Activated naive CD4-positive, alpha-beta T cell treated with anti-CD3 and anti-CD28 coated beads for 36 hours (primary cell): Measurements from ENCODE around the gene ALDH1L1. TPM values are rescaled to one million over a fixed set of nuclear protein-coding genes. Genes with fewer than 3 reads are reported as not detected.

ENCODE experiments used
- CTCF ChIA-PET: fragments of 350-600 bp; sonication (Branson Sonifier 250); formaldehyde crosslinking; loops from one replicate; lab custom pipeline; 2021; ENCODE audit warnings: antibody characterized with exemption; lab: Charles Lee
- DNase-seq: peaks from one replicate; pipeline ENCODE4 v3.0.0-alpha.2; 2020
- H3K27ac Mint-ChIP-seq: one replicate; pipeline ENCODE4 v1.8.0; 2021; ENCODE audit warnings: mild to moderate bottlenecking, mixed read lengths
- H3K27me3 Mint-ChIP-seq: one replicate; pipeline ENCODE4 v1.8.0; 2021; ENCODE audit warnings: low read depth, mixed read lengths
- H3K36me3 Mint-ChIP-seq: one replicate; pipeline ENCODE4 v1.8.0; 2021; ENCODE audit warnings: low read depth, mixed read lengths
- H3K4me1 Mint-ChIP-seq: one replicate; pipeline ENCODE4 v1.8.0; 2021; ENCODE audit warnings: low read depth, mixed read lengths
- H3K4me3 Mint-ChIP-seq: one replicate; pipeline ENCODE4 v1.8.0; 2021; ENCODE audit warnings: mild to moderate bottlenecking, moderate library complexity, mixed read lengths
- H3K9me3 Mint-ChIP-seq: one replicate; pipeline ENCODE4 v1.8.0; 2021; ENCODE audit warnings: mixed read lengths
- intact Hi-C: fragments of 100-400 bp; cut with micrococcal nuclease; formaldehyde crosslinking; loops from one replicate; pipeline ENCODE4 v1.15.1; 2023
- total RNA-seq, 2 experiments: library from RNA; stranded (reverse); gene quantifications; one replicate each; pipeline ENCODE4 v1.2.3, GENCODE V29; 2021

The ALDH1L1 gene
- total RNA-seq, 2 experiments from 2014 or later = not detected

- CTCF ChIA-PET = no interaction called here
- H3K4me1 Mint-ChIP-seq = peaks cover under 1% of the 10 kb centered on the region
- DNase-seq = no peak
- peaks cover 35% of the 10 kb centered on the region for H3K27me3 Mint-ChIP-seq
- no peaks in the 10 kb centered on the region for H3K9me3 Mint-ChIP-seq
- intact Hi-C loops = no loop called here
- no peak overlapping the region for H3K27ac Mint-ChIP-seq
- no peak overlapping the region for H3K4me3 Mint-ChIP-seq
- no peaks in the 10 kb centered on the region for H3K36me3 Mint-ChIP-seq
Measured at GRCh38 chr3:126207166-126207565, 26.8 kb upstream of the ALDH1L1 start.

GRCh38 chr3:126205717-126206655, 25.6 kb upstream of the ALDH1L1 start:
- Mint-ChIP-seq H3K27me3 (peaks cover 25% of the 10 kb centered on the region), H3K36me3 (no peaks in the 10 kb centered on the region), H3K4me1 (no peaks in the 10 kb centered on the region), H3K27ac (no peak overlapping the region), H3K4me3 (no peak overlapping the region), H3K9me3 (no peaks in the 10 kb centered on the region)
- intact Hi-C loops = no loop called here
- CTCF ChIA-PET = interaction anchor here (0.9 kb wide), 1 partner anchor 9 kb away, joined by 3 read pairs; no protein-coding TSS in a partner anchor
- DNase-seq = no peak

GRCh38 chr3:126202680-126203079, 22.3 kb upstream of the ALDH1L1 start:
- Mint-ChIP-seq H3K27ac (no peak overlapping the region), H3K36me3 (no peaks in the 10 kb centered on the region), H3K27me3 (peaks cover 9% of the 10 kb centered on the region), H3K4me1 (no peaks in the 10 kb centered on the region), H3K4me3 (no peak overlapping the region), H3K9me3 (no peaks in the 10 kb centered on the region)
- no peak for DNase-seq
- intact Hi-C loops = no loop called here
- CTCF ChIA-PET = interaction anchor here (0.6 kb wide), 1 partner anchor 1504 kb away, joined by 3 read pairs; no protein-coding TSS in a partner anchor

DNA sequence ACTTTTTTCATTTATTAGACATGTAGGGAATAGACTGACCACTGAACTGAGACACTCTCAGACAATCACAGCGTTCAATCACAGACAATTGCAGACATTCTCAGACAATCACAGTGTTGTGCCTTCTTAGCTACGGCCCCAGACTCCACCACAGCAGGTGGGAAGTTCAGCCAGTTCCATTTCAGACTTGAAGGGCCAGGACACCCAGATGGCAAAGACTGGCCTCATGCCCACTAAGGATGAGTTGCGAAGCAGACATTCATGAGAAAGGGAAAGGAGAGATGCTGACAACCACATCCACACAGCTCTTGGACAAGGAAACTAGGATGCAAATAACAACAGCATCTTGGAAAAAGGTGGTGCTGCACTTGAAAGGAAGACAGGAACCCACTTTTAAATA, 21.9 kb upstream of the ALDH1L1 start:
- no peaks in the 10 kb centered on the region for H3K36me3 Mint-ChIP-seq
- no peak overlapping the region for H3K27ac Mint-ChIP-seq
- no peak for DNase-seq
- H3K9me3 Mint-ChIP-seq = no peaks in the 10 kb centered on the region
- H3K27me3 Mint-ChIP-seq = peaks cover 10% of the 10 kb centered on the region
- no peaks in the 10 kb centered on the region for H3K4me1 Mint-ChIP-seq
- intact Hi-C loops = no loop called here
- CTCF ChIA-PET = no interaction called here
- H3K4me3 Mint-ChIP-seq = no peak overlapping the region

DNA sequence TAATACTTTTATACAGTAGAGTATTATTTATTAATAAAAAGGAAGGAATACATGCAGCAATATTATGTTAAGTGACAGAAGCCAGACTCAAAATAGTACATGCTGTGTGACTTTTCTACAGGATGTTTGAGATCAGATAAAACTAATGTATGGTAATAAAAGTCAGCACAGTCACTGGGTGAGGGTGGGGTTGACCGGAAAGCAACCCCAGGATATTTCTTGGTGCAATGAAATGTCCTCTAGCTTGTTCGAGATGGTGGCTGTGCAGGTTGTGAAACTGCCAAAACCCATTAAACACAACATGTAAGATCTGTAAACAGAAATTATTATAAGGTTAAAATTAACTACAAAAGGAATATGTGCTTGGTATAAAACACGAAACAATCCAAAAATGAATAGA, 20.8 kb upstream of the ALDH1L1 start:
- Mint-ChIP-seq H3K9me3 (no peaks in the 10 kb centered on the region), H3K4me1 (no peaks in the 10 kb centered on the region), H3K27ac (no peak overlapping the region), H3K4me3 (no peak overlapping the region), H3K36me3 (no peaks in the 10 kb centered on the region), H3K27me3 (peaks cover 13% of the 10 kb centered on the region)
- DNase-seq = no peak
- CTCF ChIA-PET = no interaction called here
- intact Hi-C loops = no loop called here

GRCh38 chr3:126200534-126200933, 20.1 kb upstream of the ALDH1L1 start:
- peaks cover 10% of the 10 kb centered on the region for H3K27me3 Mint-ChIP-seq
- H3K36me3 Mint-ChIP-seq = no peaks in the 10 kb centered on the region
- no peaks in the 10 kb centered on the region for H3K4me1 Mint-ChIP-seq
- DNase-seq = no peak
- no peak overlapping the region for H3K27ac Mint-ChIP-seq
- H3K9me3 Mint-ChIP-seq = peaks cover 1% of the 10 kb centered on the region
- no peak overlapping the region for H3K4me3 Mint-ChIP-seq
- intact Hi-C loops = no loop called here
- CTCF ChIA-PET = interaction anchor here (0.9 to 4.5 kb wide), 3 partner anchors 46 to 67 kb away, joined by 3 to 37 read pairs (median 3); no protein-coding TSS in a partner anchor

DNA sequence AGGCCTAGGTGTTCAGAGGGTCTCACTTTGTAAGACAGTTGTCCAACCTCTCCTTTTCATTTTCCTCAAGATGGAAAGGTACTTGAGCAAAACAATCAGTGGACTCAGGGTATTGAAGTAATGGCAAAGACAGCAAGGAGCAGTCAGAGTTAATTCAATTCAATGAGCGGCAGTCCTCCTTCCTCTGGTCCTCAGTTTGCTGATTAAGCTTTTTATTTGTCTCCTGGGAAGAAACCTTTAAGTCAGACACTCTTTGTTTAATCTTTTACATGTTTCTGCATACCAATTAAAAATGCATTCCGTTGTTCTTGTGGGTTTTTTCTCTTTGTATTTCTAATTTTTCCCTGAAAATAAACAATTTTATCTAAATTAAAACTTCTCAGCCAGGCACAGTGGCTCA, 18.9 kb upstream of the ALDH1L1 start:
- no peak for DNase-seq
- intact Hi-C loops = no loop called here
- CTCF ChIA-PET = interaction anchor here (0.8 to 4.5 kb wide), 9 partner anchors 9 to 270 kb away, joined by 3 to 37 read pairs (median 3); no protein-coding TSS in a partner anchor
- Mint-ChIP-seq H3K36me3 (peaks cover 3% of the 10 kb centered on the region), H3K4me3 (no peak overlapping the region), H3K4me1 (no peaks in the 10 kb centered on the region), H3K9me3 (peaks cover 8% of the 10 kb centered on the region), H3K27me3 (peaks cover 10% of the 10 kb centered on the region), H3K27ac (no peak overlapping the region)

DNA sequence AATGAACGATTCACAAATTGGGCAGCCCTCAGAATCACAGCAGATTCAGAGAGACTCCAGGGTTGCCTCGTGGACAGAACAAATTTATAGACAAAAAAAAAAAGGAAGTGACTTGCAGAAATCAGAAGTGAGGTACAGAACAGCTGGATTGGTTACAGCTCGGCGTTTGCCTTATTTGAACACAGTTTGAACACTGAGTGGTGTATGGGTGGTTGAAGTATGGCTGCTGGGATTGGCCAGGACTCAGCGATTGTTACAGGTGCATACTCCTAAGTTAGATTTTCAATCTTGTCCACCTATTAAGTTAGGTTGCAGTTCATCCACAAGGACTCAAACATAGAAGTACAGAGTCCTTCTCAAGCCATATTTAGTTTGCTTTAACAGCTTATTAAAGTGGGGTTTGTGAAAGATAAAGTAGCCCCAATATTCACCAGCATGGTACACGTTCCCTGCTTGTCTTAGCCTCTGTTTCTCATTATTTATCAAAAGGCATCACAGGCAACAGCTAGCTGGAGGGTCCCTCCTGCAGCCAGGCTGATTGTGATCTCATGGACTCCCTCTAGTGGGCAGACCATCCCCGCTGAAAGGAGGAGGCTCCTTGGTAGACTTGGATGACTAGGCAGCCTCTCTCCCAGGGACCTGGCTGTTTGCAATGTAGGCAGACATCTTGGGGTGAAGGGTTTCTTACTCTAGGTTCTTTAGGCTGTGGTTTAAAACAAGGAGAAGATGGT, 17.6 kb upstream of the ALDH1L1 start:
- intact Hi-C loops = loop anchor here (1.0 kb wide), 3 partner anchors 64 to 269 kb away; no protein-coding TSS in a partner anchor
- peaks cover 8% of the 10 kb centered on the region for H3K9me3 Mint-ChIP-seq
- peaks cover 7% of the 10 kb centered on the region for H3K27me3 Mint-ChIP-seq
- H3K4me3 Mint-ChIP-seq = no peak overlapping the region
- peaks cover 3% of the 10 kb centered on the region for H3K36me3 Mint-ChIP-seq
- no peak overlapping the region for H3K27ac Mint-ChIP-seq
- peak; percentile 78 for DNase-seq
- CTCF ChIA-PET = interaction anchor here (0.6 to 4.5 kb wide), 10 partner anchors 8 to 269 kb away, joined by 3 to 37 read pairs (median 3); no protein-coding TSS in a partner anchor
- H3K4me1 Mint-ChIP-seq = no peaks in the 10 kb centered on the region

DNA sequence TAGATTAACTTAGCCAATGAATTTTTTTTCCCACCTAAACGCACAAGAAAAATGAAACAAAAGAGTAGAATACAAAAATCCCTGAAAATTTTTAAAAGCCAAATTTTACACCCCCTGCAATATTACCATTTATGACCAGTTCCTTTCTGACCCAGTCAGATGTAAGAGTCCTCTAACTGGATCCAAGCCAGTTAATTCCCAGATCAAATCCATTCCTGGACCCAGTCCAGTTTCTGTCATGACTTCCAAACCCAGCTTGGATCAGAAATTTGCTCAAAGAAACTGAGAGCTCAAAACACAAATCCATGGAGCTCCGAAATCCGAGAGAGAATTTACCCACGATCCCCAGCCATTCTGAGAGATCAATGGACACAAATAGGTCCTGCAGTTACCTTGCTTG, 17.0 kb upstream of the ALDH1L1 start:
- peaks cover 10% of the 10 kb centered on the region for H3K27me3 Mint-ChIP-seq
- peaks cover 8% of the 10 kb centered on the region for H3K9me3 Mint-ChIP-seq
- intact Hi-C loops = no loop called here
- no peak for DNase-seq
- CTCF ChIA-PET = interaction anchor here (0.6 to 4.5 kb wide), 4 partner anchors 8 to 66 kb away, joined by 3 to 37 read pairs (median 3); no protein-coding TSS in a partner anchor
- H3K4me1 Mint-ChIP-seq = no peaks in the 10 kb centered on the region
- peaks cover 3% of the 10 kb centered on the region for H3K36me3 Mint-ChIP-seq
- no peak overlapping the region for H3K4me3 Mint-ChIP-seq
- no peak overlapping the region for H3K27ac Mint-ChIP-seq

DNA sequence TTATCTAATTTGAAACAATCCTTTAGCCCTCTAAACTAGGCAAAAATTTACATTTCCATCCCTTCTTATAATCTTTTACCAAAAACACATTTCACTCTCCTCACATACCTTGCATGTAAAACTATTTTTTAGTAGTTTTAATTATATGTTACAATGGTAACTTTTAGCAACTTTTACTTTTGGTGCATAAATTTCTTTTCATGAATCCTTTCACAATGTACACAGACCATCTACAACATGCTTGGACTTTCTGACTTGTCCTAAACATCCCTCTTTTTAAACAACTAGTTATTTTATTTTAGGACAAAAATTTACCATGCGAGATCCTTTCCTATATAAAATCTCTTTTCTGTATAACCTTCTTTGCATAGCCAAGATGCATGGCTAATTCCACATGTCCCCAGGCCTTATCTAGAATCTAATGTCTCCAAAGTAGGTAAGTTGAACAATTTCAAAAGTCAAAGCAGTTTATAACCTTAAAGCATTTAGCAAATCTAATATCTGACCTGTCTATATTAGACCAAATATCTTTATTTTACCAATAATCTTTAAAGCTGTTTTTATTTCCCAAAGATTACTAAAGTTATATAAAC, 14.4 kb upstream of the ALDH1L1 start:
- intact Hi-C loops = no loop called here
- H3K27me3 Mint-ChIP-seq = peaks cover 7% of the 10 kb centered on the region
- peaks cover 8% of the 10 kb centered on the region for H3K9me3 Mint-ChIP-seq
- H3K36me3 Mint-ChIP-seq = peaks cover 3% of the 10 kb centered on the region
- CTCF ChIA-PET = no interaction called here
- H3K4me1 Mint-ChIP-seq = no peaks in the 10 kb centered on the region
- no peak overlapping the region for H3K27ac Mint-ChIP-seq
- no peak for DNase-seq
- H3K4me3 Mint-ChIP-seq = no peak overlapping the region

DNA sequence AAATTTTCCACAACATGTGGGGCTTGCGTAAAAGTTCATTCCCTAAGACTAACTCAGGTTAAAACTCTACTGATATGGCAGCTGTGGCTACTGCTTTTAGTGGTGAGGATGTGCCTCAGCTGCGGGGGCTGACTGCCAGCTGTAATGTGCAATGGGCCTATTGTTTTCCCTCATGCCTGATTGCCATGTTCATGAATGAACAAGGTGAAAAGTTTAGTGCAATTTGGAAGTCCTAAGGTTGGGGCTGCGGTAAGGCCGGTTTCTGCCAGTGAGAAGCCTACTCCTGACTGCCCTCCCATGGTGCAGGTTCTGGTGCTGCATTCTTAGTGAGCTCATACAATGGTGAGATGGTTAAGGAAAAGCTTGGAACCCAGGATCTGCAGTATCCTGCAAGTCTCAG, 10.9 kb upstream of the ALDH1L1 start:
- DNase-seq = no peak
- intact Hi-C loops = no loop called here
- Mint-ChIP-seq H3K9me3 (peaks cover 8% of the 10 kb centered on the region), H3K27ac (no peak overlapping the region), H3K4me3 (no peak overlapping the region), H3K27me3 (peaks cover 3% of the 10 kb centered on the region), H3K4me1 (no peaks in the 10 kb centered on the region), H3K36me3 (peaks cover 3% of the 10 kb centered on the region)
- CTCF ChIA-PET = no interaction called here

DNA sequence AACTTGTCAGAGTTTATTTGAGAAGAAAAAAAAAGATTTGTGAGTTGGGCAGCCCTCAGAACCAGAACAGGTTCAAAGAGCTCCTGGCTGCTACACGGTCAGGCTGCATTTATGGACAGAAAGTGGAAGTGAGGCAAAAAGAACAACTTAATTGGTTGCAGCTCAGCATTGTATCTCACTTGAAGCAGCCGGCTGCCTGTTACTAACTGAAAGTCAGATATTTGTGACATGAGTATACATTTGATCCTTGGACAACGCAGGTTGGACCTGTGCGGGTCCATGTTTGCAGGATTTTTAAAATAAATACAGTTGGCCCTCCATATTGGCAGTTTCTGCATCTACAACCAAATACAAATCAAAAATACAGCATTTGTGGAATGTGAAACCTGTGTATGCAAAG, 7.5 kb upstream of the ALDH1L1 start:
- H3K4me1 Mint-ChIP-seq = no peaks in the 10 kb centered on the region
- H3K9me3 Mint-ChIP-seq = no peaks in the 10 kb centered on the region
- no peak for DNase-seq
- no peak overlapping the region for H3K27ac Mint-ChIP-seq
- CTCF ChIA-PET = interaction anchor here (0.6 kb wide), 1 partner anchor 152 kb away, joined by 3 read pairs; no protein-coding TSS in a partner anchor
- H3K4me3 Mint-ChIP-seq = no peak overlapping the region
- H3K27me3 Mint-ChIP-seq = peaks cover 7% of the 10 kb centered on the region
- intact Hi-C loops = no loop called here
- no peaks in the 10 kb centered on the region for H3K36me3 Mint-ChIP-seq
